Mesendoderm (in vitro differentiated cells): ENCODE results near the gene MYH7.

ENCODE experiments used
- DNase-seq: peaks from one replicate; pipeline ENCODE4 v3.0.0; 2013
- H2AK5ac ChIP-seq: 2 replicates; pipeline ENCODE4 v1.6.1; 2013; ENCODE audit warnings: low read length, inconsistent platforms
- H2BK120ac ChIP-seq: 2 replicates; pipeline ENCODE4 v1.6.1; 2013; ENCODE audit warnings: low read depth, mild to moderate bottlenecking, low read length, moderate library complexity, mixed read lengths
- H2BK15ac ChIP-seq: replicated peaks from 2 replicates; pipeline ENCODE4 v1.6.1; 2013; ENCODE audit warnings: low read depth, mild to moderate bottlenecking, moderate library complexity
- H2BK5ac ChIP-seq: 2 replicates; pipeline ENCODE4 v1.6.1; 2013; ENCODE audit warnings: low read length, inconsistent platforms
- H3K18ac ChIP-seq: 2 replicates; pipeline ENCODE4 v1.6.1; 2013; ENCODE audit warnings: mild to moderate bottlenecking, low read length, mixed read lengths
- H3K23ac ChIP-seq: one replicate; pipeline ENCODE4 v1.6.1; 2013; ENCODE audit warnings: low read length
- H3K27ac ChIP-seq: 2 replicates; pipeline ENCODE4 v1.5.1; 2013; ENCODE audit warnings: low read depth, mild to moderate bottlenecking, inconsistent platforms, low read length, moderate library complexity
- H3K27me3 ChIP-seq: 2 replicates; pipeline ENCODE4 v1.6.1; 2013; ENCODE audit warnings: low read length, control low read depth, mild to moderate bottlenecking, inconsistent platforms; ENCODE audit not compliant: insufficient read depth, poor library complexity
- H3K36me3 ChIP-seq: 2 replicates; pipeline ENCODE4 v1.6.1; 2013; ENCODE audit warnings: low read length, inconsistent platforms; ENCODE audit not compliant: control insufficient read depth, insufficient read depth
- H3K4ac ChIP-seq: one replicate; pipeline ENCODE4 v1.6.1; 2013; ENCODE audit warnings: low read depth, mild to moderate bottlenecking, low read length, moderate library complexity
- H3K4me1 ChIP-seq: 2 replicates; pipeline ENCODE4 v1.6.1; 2013; ENCODE audit warnings: low read depth, low read length, inconsistent platforms; ENCODE audit not compliant: control insufficient read depth
- H3K4me2 ChIP-seq: 2 replicates; pipeline ENCODE4 v1.6.1; 2013; ENCODE audit warnings: low read length
- H3K4me3 ChIP-seq: 2 replicates; pipeline ENCODE4 v1.5.1; 2013; ENCODE audit warnings: mild to moderate bottlenecking, low read length
- H3K56ac ChIP-seq: one replicate; pipeline ENCODE4 v1.6.1; 2013; ENCODE audit warnings: low read length
- H3K79me1 ChIP-seq: 2 replicates; pipeline ENCODE4 v1.6.1; 2013; ENCODE audit warnings: low read length, inconsistent platforms
- H3K79me2 ChIP-seq: 2 replicates; pipeline ENCODE4 v1.6.1; 2013; ENCODE audit warnings: mild to moderate bottlenecking, low read length; ENCODE audit not compliant: control insufficient read depth, insufficient read depth
- H3K9ac ChIP-seq: 2 replicates; pipeline ENCODE4 v1.6.1; 2013; ENCODE audit warnings: low read length, inconsistent platforms
- H4K5ac ChIP-seq: one replicate; pipeline ENCODE4 v1.6.1; 2013; ENCODE audit warnings: low read length
- H4K8ac ChIP-seq: one replicate; pipeline ENCODE4 v1.6.1; 2013; ENCODE audit warnings: low read depth, mild to moderate bottlenecking, control low read depth, low read length, moderate library complexity
- WGBS: extraction: QIAGEN DNeasy Blood & Tissue Kit; methylation state at CpG from one replicate; pipeline ENCODE4 v1.1.7; 2013; ENCODE audit warnings: low lambda C conversion rate, missing lambda C conversion rate; ENCODE audit not compliant: insufficient coverage; ENCODE audit errors: extremely low coverage; 5-methylcytosine and 5-hydroxymethylcytosine counted together

Gene MYH7

DNA sequence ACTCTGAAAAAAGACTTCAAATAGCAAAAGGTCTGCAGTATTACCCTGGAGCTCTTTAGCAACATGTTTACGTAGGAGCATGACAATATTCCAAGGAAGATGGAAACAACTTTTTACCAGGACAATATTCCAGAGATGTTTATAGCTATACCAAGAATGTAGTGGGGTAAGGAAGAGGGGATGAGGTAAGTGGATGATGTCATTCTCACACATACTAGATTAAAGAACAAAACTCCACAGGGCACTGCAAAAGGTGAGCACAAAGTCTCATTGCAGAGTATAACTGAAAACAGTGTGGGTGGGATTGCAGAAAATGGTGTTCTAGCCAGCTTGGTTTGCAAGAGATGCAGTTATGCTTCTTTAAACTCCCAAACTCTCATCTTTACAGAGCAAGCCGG lies 50.2 kb downstream of the MYH7 start:
- H3K79me2 ChIP-seq: no peaks in the 10 kb centered on the region
- H3K79me1 ChIP-seq: no peaks in the 10 kb centered on the region
- no peak overlapping the region for H3K4me2 ChIP-seq
- H3K23ac ChIP-seq: no peak overlapping the region
- H2AK5ac ChIP-seq: no peak overlapping the region
- no peaks in the 10 kb centered on the region for H3K4me1 ChIP-seq
- H2BK120ac ChIP-seq: no peak overlapping the region
- H2BK5ac ChIP-seq: no peak overlapping the region
- H4K5ac ChIP-seq: no peak overlapping the region
- H3K27me3 ChIP-seq: no peaks in the 10 kb centered on the region
- H3K36me3 ChIP-seq: no peaks in the 10 kb centered on the region
- no peak overlapping the region for H3K4me3 ChIP-seq
- no peak overlapping the region for H3K4ac ChIP-seq
- H4K8ac ChIP-seq: no peak overlapping the region
- H3K27ac ChIP-seq: no peak overlapping the region
- no peak overlapping the region for H3K18ac ChIP-seq
- WGBS: no CpG with 5 or more reads among the region's 2 CpGs
- no peak overlapping the region for H3K9ac ChIP-seq
- H3K56ac ChIP-seq: no peak overlapping the region
- no peak for DNase-seq
- H2BK15ac ChIP-seq: no peak overlapping the region

DNA sequence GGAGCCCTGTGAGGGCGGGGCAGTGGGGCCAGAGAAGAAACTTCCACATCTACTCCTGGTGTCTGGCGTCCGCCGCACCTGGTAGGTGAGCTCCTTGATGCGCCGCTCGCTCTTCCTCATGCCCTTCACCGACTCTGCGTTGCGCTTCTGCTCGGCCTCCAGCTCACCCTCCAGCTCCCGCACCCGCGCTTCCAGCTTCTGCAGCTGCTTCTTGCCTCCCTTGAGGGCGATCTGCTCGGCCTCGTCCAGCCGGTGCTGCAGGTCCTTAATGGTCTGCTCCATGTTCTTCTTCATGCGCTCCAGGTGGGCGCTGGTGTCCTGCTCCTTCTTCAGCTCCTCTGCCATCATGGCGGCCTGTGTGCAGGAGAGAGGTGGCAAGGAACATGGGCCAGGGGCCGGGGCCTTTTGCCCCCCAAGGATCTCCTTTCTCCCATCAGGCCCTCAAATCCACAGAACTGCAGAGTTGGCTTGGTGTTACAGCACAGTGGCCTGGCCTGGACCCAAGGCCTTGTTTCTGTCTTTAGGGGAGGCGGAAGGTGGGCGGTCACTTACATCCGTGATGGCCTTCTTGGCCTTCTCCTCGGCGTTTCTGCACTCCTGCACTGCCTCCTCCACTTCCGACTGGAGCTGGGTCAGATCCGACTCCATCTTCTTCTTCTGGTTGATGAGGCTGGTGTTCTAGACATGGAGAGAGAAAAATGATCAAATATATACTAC lies 50.9 kb downstream of the MYH7 start:
- Histone ChIP-seq H3K4me3 (no peak overlapping the region), H3K56ac (no peak overlapping the region), H2BK15ac (no peak overlapping the region), H3K79me2 (no peaks in the 10 kb centered on the region), H3K36me3 (no peaks in the 10 kb centered on the region), H3K4me2 (no peak overlapping the region), H3K27me3 (no peaks in the 10 kb centered on the region), H3K27ac (no peak overlapping the region), H4K8ac (no peak overlapping the region), H3K4me1 (no peaks in the 10 kb centered on the region), H3K18ac (no peak overlapping the region), H2BK5ac (no peak overlapping the region), H3K23ac (no peak overlapping the region), H2BK120ac (no peak overlapping the region), H2AK5ac (no peak overlapping the region), H3K79me1 (no peaks in the 10 kb centered on the region), H3K4ac (no peak overlapping the region), H4K5ac (no peak overlapping the region), H3K9ac (no peak overlapping the region)
- no CpG with 5 or more reads among the region's 29 CpGs for WGBS
- DNase-seq: no peak

DNA sequence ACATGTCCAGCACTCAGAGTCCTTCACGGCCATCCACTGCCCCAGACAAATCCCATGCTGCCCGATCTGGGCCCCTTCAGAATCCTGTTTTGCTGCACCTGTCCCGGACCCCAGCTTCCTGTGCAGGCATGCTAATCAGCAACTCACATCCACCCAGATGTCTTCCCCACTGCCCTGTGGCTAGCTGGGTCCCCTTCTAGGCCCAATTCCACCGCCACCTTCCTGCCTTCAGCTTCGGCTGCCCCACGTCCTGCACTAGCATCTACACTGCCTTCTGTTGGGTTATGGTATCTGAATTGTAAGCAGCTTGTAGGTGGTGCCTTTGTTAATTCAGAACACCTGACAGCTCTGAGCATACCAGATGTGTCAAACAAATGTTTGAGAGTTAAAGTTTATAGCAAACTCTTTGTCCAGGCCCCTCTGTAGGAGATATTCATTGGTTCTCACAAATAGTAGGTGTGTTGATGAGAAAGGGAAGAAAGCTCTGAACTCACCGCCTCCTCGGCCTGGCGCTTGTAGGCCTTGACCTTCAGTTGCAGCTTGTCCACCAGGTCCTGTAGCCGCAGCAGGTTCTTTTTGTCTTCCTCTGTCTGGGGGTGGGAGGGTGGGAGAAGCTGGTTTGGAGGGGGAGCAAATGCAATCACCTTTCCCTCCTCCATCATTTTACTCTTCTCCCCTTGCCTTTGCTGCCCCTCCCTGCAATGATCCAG lies 52.6 kb downstream of the MYH7 start:
- WGBS: no CpG with 5 or more reads among the region's 10 CpGs
- Histone ChIP-seq H3K79me2 (no peaks in the 10 kb centered on the region), H3K4me2 (no peak overlapping the region), H3K4me1 (no peaks in the 10 kb centered on the region), H4K5ac (no peak overlapping the region), H3K36me3 (no peaks in the 10 kb centered on the region), H3K4me3 (no peak overlapping the region), H3K56ac (no peak overlapping the region), H3K27me3 (no peaks in the 10 kb centered on the region), H3K27ac (no peak overlapping the region), H2BK5ac (no peak overlapping the region), H2BK120ac (no peak overlapping the region), H3K18ac (no peak overlapping the region), H3K4ac (no peak overlapping the region), H4K8ac (no peak overlapping the region), H3K23ac (no peak overlapping the region), H2BK15ac (no peak overlapping the region), H3K79me1 (no peaks in the 10 kb centered on the region), H3K9ac (no peak overlapping the region), H2AK5ac (no peak overlapping the region)
- no peak for DNase-seq

DNA sequence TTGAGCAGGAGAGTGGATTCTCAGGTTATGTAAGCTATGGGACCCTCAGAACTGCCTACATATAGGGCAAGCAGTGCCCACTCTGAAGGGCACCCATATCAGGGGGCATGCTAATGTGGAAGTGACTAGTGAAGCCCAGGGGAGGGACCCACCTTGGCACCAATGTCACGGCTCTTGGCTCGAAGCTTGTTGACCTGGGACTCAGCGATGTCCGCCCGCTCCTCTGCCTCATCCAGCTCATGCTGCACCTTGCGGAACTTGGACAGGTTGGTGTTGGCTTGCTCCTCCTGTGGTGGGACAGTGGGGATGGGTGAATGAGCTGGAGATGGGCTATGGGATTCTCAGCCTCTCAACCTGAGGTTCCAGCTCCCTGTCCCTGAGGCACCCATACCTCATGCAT lies 53.2 kb downstream of the MYH7 start:
- no CpG with 5 or more reads among the region's 6 CpGs for WGBS
- Histone ChIP-seq H3K56ac (no peak overlapping the region), H2AK5ac (no peak overlapping the region), H2BK5ac (no peak overlapping the region), H3K27ac (no peak overlapping the region), H3K4ac (no peak overlapping the region), H3K9ac (no peak overlapping the region), H4K8ac (no peak overlapping the region), H3K79me1 (no peaks in the 10 kb centered on the region), H3K36me3 (no peaks in the 10 kb centered on the region), H3K27me3 (no peaks in the 10 kb centered on the region), H3K23ac (no peak overlapping the region), H3K4me1 (no peaks in the 10 kb centered on the region), H3K18ac (no peak overlapping the region), H2BK15ac (no peak overlapping the region), H2BK120ac (no peak overlapping the region), H3K79me2 (no peaks in the 10 kb centered on the region), H3K4me2 (no peak overlapping the region), H3K4me3 (no peak overlapping the region), H4K5ac (no peak overlapping the region)
- no peak for DNase-seq

DNA sequence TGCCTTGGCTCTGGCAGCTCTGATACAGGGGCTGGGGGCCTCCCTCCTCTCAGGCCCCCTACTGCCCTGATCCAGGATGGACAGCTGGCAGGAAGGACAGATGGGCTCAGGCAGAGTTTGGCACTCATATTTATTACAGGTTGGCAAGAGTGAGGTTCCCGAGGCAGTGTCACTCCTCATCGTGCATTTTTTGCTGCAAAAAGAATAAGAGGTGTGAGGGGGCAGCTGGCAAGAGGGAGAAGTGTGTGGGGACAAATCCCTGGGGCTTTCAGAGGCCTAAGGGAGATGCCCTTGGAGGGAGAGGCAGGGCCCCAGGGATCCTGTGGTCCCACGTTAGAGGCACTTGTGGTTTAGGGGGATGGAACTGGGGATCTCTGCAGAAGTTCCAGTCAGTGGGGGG lies 53.6 kb downstream of the MYH7 start:
- DNase-seq: no peak
- H3K79me2 ChIP-seq: no peaks in the 10 kb centered on the region
- no peak overlapping the region for H2BK5ac ChIP-seq
- H3K27ac ChIP-seq: no peak overlapping the region
- no peak overlapping the region for H3K18ac ChIP-seq
- no peak overlapping the region for H2BK15ac ChIP-seq
- H3K9ac ChIP-seq: no peak overlapping the region
- no CpG with 5 or more reads among the region's 3 CpGs for WGBS
- no peak overlapping the region for H2BK120ac ChIP-seq
- H4K5ac ChIP-seq: no peak overlapping the region
- no peak overlapping the region for H4K8ac ChIP-seq
- no peak overlapping the region for H3K4me2 ChIP-seq
- H3K56ac ChIP-seq: no peak overlapping the region
- no peaks in the 10 kb centered on the region for H3K79me1 ChIP-seq
- H3K4ac ChIP-seq: no peak overlapping the region
- no peaks in the 10 kb centered on the region for H3K27me3 ChIP-seq
- no peaks in the 10 kb centered on the region for H3K4me1 ChIP-seq
- no peaks in the 10 kb centered on the region for H3K36me3 ChIP-seq
- H3K23ac ChIP-seq: no peak overlapping the region
- H2AK5ac ChIP-seq: no peak overlapping the region
- no peak overlapping the region for H3K4me3 ChIP-seq
